Upper lobe of left lung (tissue), 4 donors: ENCODE data around the gene AHSP.

Source experiments
- POLR2A ChIP-seq, 4 donors: fragments of 450-650 bp; IDR thresholded peaks; one replicate each; pipeline ENCODE4 v1.5.1; 2016 to 2017; ENCODE audit warnings: antibody characterized with exemption in 4 of 4, mild to moderate bottlenecking in 2 of 4
- POLR2AphosphoS5 ChIP-seq, 2 donors: sonication (generic); formaldehyde crosslinking; IDR thresholded peaks; one replicate each; pipeline ENCODE4 v1.5.1; 2017; ENCODE audit warnings: antibody characterized with exemption in 2 of 2

DNA sequence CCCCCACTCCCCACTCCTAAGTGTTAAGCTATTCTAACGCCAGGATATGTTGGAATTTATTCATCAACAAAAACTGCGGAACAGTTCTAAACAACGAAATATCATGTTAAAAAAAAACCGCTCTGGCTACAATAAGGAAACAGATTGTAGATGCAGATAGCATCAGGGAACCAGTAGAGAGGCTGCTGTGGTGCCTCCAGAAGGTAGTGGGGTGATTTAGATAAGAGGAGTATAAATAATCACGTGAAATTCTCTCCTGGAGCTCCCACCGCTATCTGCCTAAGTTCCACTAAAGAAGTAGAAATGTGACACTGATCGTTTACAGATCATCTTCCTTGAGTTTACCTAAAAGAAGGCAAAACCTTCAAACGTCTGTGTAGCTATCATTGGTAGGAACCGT, 8.0 kb downstream of the AHSP start:
- no peak for TF ChIP-seq POLR2A (IDR thresholded peaks at IDR 0.05)
- TF ChIP-seq POLR2AphosphoS5 (IDR thresholded peaks at IDR 0.05): no peak
